ENCODE measurements around the gene SLC30A4. TPM values are rescaled to one million over a fixed set of nuclear protein-coding genes. Genes with fewer than 3 reads are reported as not detected.
"Not testable (repeated sequence)": the region's sequence is repeated elsewhere in the genome, so short reads cannot be mapped to it uniquely, and the experiment has no call there.

The SLC30A4 gene
- total and polyA plus RNA-seq, 2 experiments from 2014 or later: not detected

DNA sequence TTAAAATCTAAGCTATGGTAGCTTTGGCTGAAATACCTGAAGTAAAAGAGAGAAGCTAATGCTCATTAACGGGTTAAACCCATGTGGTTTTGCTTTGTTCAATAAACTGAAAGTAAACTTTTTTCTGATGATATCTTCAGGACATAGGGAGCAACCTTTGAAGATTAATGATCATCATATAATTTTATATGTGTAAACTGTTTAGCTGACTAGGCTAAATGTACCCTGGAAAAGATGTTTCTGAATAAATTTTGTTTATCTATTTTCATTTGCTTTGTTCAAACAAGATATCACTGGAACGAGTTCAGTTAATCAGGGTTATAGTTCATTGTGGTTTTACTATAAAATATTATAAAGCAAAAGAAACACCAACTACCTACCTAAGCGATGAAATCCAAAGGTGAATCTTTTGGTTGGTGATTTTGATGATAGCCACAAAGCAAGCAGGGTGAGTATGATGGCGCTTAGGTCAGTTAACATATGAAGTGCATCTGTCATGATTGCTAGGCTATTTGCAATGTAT, 11.7 kb downstream of the SLC30A4 start:
- Histone ChIP-seq H2AFZ (no peak overlapping the region), H3K9me2 (ENCODE audit: insufficient read depth) (no peaks in the 10 kb centered on the region; the same call in 1 of the 2 replicates), H3K27ac (ENCODE audit: low read depth) (no peak overlapping the region), H3K36me3 (ENCODE audit: insufficient read depth) (no peaks in the 10 kb centered on the region), H4K20me1 (replicated peaks; ENCODE audit: insufficient read depth) (no peaks in the 10 kb centered on the region), H3K4me1 (ENCODE audit: insufficient read depth) (peaks cover 12% of the 10 kb centered on the region), H3F3A (replicated peaks; ENCODE audit: low read depth) (no peaks in the 10 kb centered on the region), H3K4me2 (no peak overlapping the region), H3K27me3 (ENCODE audit: insufficient read depth) (no peaks in the 10 kb centered on the region), H3K4me3 (no peak overlapping the region), H3K79me2 (replicated peaks; ENCODE audit: insufficient read depth) (no peaks in the 10 kb centered on the region)
- no peak for TF ChIP-seq ZNF331 (CRISPR knock-in tag; IDR thresholded peaks at IDR 0.05; ENCODE audit: low read depth)
- TF ChIP-seq POLR2AphosphoS5 (IDR thresholded peaks at IDR 0.05; ENCODE audit: low read depth): no peak
- TF ChIP-seq, protein P1, sequence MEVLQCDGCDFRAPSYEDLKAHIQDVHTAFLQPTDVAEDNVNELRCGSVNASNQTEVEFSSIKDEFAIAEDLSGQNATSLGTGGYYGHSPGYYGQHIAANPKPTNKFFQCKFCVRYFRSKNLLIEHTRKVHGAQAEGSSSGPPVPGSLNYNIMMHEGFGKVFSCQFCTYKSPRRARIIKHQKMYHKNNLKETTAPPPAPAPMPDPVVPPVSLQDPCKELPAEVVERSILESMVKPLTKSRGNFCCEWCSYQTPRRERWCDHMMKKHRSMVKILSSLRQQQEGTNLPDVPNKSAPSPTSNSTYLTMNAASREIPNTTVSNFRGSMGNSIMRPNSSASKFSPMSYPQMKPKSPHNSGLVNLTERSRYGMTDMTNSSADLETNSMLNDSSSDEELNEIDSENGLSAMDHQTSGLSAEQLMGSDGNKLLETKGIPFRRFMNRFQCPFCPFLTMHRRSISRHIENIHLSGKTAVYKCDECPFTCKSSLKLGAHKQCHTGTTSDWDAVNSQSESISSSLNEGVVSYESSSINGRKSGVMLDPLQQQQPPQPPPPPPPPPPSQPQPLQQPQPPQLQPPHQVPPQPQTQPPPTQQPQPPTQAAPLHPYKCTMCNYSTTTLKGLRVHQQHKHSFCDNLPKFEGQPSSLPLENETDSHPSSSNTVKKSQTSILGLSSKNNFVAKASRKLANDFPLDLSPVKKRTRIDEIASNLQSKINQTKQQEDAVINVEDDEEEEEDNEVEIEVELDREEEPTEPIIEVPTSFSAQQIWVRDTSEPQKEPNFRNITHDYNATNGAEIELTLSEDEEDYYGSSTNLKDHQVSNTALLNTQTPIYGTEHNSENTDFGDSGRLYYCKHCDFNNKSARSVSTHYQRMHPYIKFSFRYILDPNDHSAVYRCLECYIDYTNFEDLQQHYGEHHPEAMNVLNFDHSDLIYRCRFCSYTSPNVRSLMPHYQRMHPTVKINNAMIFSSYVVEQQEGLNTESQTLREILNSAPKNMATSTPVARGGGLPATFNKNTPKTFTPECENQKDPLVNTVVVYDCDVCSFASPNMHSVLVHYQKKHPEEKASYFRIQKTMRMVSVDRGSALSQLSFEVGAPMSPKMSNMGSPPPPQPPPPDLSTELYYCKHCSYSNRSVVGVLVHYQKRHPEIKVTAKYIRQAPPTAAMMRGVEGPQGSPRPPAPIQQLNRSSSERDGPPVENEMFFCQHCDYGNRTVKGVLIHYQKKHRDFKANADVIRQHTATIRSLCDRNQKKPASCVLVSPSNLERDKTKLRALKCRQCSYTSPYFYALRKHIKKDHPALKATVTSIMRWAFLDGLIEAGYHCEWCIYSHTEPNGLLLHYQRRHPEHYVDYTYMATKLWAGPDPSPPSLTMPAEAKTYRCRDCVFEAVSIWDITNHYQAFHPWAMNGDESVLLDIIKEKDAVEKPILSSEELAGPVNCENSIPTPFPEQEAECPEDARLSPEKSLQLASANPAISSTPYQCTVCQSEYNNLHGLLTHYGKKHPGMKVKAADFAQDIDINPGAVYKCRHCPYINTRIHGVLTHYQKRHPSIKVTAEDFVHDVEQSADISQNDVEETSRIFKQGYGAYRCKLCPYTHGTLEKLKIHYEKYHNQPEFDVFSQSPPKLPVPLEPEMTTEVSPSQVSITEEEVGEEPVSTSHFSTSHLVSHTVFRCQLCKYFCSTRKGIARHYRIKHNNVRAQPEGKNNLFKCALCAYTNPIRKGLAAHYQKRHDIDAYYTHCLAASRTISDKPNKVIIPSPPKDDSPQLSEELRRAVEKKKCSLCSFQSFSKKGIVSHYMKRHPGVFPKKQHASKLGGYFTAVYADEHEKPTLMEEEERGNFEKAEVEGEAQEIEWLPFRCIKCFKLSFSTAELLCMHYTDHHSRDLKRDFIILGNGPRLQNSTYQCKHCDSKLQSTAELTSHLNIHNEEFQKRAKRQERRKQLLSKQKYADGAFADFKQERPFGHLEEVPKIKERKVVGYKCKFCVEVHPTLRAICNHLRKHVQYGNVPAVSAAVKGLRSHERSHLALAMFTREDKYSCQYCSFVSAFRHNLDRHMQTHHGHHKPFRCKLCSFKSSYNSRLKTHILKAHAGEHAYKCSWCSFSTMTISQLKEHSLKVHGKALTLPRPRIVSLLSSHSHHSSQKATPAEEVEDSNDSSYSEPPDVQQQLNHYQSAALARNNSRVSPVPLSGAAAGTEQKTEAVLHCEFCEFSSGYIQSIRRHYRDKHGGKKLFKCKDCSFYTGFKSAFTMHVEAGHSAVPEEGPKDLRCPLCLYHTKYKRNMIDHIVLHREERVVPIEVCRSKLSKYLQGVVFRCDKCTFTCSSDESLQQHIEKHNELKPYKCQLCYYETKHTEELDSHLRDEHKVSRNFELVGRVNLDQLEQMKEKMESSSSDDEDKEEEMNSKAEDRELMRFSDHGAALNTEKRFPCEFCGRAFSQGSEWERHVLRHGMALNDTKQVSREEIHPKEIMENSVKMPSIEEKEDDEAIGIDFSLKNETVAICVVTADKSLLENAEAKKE (CRISPR knock-in tag; IDR thresholded peaks at IDR 0.05): no peak
- TF ChIP-seq, protein P2, sequence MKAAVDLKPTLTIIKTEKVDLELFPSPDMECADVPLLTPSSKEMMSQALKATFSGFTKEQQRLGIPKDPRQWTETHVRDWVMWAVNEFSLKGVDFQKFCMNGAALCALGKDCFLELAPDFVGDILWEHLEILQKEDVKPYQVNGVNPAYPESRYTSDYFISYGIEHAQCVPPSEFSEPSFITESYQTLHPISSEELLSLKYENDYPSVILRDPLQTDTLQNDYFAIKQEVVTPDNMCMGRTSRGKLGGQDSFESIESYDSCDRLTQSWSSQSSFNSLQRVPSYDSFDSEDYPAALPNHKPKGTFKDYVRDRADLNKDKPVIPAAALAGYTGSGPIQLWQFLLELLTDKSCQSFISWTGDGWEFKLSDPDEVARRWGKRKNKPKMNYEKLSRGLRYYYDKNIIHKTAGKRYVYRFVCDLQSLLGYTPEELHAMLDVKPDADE (IDR thresholded peaks at IDR 0.05): no peak
- TF ChIP-seq JUNB (IDR thresholded peaks at IDR 0.05; ENCODE audit: unreplicated experiment): no peak
- Mint-ChIP-seq H3K36me3 (ENCODE audit: low read depth) (no peaks in the 10 kb centered on the region), H3K4me1 (peaks cover 4% of the 10 kb centered on the region; the same call in 2 of the 3 replicates), H3K4me3 (no peak overlapping the region), H3K27ac (no peak overlapping the region), H3K27me3 (ENCODE audit: insufficient read depth, low read depth, poor library complexity) (peaks cover 11% of the 10 kb centered on the region), H3K9me3 (no peaks in the 10 kb centered on the region)
- ATAC-seq (no peak), DNase-seq (ENCODE audit: low spot score) (no peak)

DNA sequence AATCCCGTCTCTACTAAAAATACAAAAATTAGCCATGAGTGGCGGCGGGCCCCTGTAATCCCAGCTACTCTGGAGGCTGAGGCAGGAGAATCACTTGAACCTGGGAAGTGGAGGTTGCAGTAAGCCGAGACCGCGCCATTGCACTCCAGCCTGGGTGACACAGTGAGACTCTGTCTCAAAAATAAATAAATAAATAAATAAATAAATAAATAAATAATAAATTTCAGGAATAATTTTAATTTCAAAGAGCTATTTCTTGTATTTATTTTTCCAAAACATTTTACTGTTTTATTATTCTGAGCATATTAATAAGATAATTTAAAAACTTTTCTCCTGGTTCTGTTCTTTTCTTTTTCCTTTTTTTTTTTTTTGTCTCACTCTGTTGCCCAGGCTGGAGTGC, 15.4 kb downstream of the SLC30A4 start:
- H4K20me1 ChIP-seq (replicated peaks; ENCODE audit: insufficient read depth); H3K9me3 Mint-ChIP-seq; H3K27me3 Mint-ChIP-seq (ENCODE audit: insufficient read depth, low read depth, poor library complexity); DNase-seq (ENCODE audit: low spot score); H3K27ac ChIP-seq (ENCODE audit: low read depth); H3K4me3 ChIP-seq; H3K4me2 ChIP-seq; H3K36me3 ChIP-seq (ENCODE audit: insufficient read depth); H3K36me3 Mint-ChIP-seq (ENCODE audit: low read depth); H2AFZ ChIP-seq; H3K4me1 Mint-ChIP-seq; ATAC-seq; H3K4me3 Mint-ChIP-seq; H3K79me2 ChIP-seq (replicated peaks; ENCODE audit: insufficient read depth); H3K27ac Mint-ChIP-seq; H3K9me2 ChIP-seq (ENCODE audit: insufficient read depth); H3K27me3 ChIP-seq (ENCODE audit: insufficient read depth); H3F3A ChIP-seq (replicated peaks; ENCODE audit: low read depth): not testable (repeated sequence)
- H3K4me1 ChIP-seq (ENCODE audit: insufficient read depth): peaks cover 12% of the 10 kb centered on the region

Data from GM23338 (cell line).